Skin epidermis (tissue), 12 donors: ENCODE data around the gene BABAM2.
A peak's percentile ranks its signal among the peaks of the same experiment; 100 is the strongest.
"Not testable (repeated sequence)": the region's sequence is repeated elsewhere in the genome, so short reads cannot be mapped to it uniquely, and the experiment has no call there.

Experiments
- H3K27ac ChIP-seq, 21 experiments: fragments of 200-600 bp; sonication (generic) in 11 of 21; one replicate each; pipeline ENCODE4 v1.5.0; 2020; ENCODE audit warnings: mild to moderate bottlenecking in 3 of 21, inconsistent platforms in 2 of 21, moderate library complexity in 2 of 21
- H3K4me3 ChIP-seq, 7 experiments: fragments of 200-600 bp; sonication (generic) in 2 of 7; one replicate each; pipeline ENCODE4 v1.5.0; 2020; ENCODE audit warnings: inconsistent platforms in 2 of 7, mild to moderate bottlenecking in 2 of 7, moderate library complexity in 1 of 7

Gene BABAM2

GRCh38 chr2:28084564-28084963 lies 194.0 kb downstream of the BABAM2 start:
- Histone ChIP-seq H3K4me3 (no peak overlapping the region), H3K27ac (peak overlapping the region in 2 of 21 experiments; percentile 19 to 44)

- H3K4me3 ChIP-seq = no peak overlapping the region
- peak overlapping the region in 1 of 21 experiments; percentile 19 for H3K27ac ChIP-seq
Measured at GRCh38 chr2:28085201-28085600, 194.7 kb downstream of the BABAM2 start.

- Histone ChIP-seq H3K4me3 (no peak overlapping the region), H3K27ac (peak overlapping the region in 4 of 21 experiments; percentile 29 to 75 (median 48))
Measured at GRCh38 chr2:28086611-28087010, 196.1 kb downstream of the BABAM2 start.

- H3K4me3 ChIP-seq = no peak overlapping the region
- H3K27ac ChIP-seq = peak overlapping the region in 2 of 21 experiments; percentile 0 to 47
Measured at GRCh38 chr2:28088970-28089369, 198.4 kb downstream of the BABAM2 start.

GRCh38 chr2:28089486-28089885 lies 199.0 kb downstream of the BABAM2 start:
- H3K4me3 ChIP-seq = no peak overlapping the region
- peak overlapping the region in 2 of 21 experiments; percentile 0 to 47 for H3K27ac ChIP-seq

GRCh38 chr2:28093308-28093707 lies 202.8 kb downstream of the BABAM2 start:
- Histone ChIP-seq H3K27ac (no peak overlapping the region), H3K4me3 (no peak overlapping the region)

- Histone ChIP-seq H3K4me3 (no peak overlapping the region), H3K27ac (no peak overlapping the region)
Measured at GRCh38 chr2:28093768-28094167, 203.2 kb downstream of the BABAM2 start.

- Histone ChIP-seq H3K27ac (no peak overlapping the region), H3K4me3 (no peak overlapping the region)
Measured at GRCh38 chr2:28094739-28095138, 204.2 kb downstream of the BABAM2 start.

GRCh38 chr2:28095622-28096021 lies 205.1 kb downstream of the BABAM2 start:
- Histone ChIP-seq H3K27ac (peak overlapping the region in 1 of 21 experiments; percentile 56), H3K4me3 (no peak overlapping the region)

GRCh38 chr2:28096421-28096820 lies 205.9 kb downstream of the BABAM2 start:
- Histone ChIP-seq H3K27ac (peak overlapping the region in 5 of 21 experiments; percentile 0 to 64 (median 15)), H3K4me3 (no peak overlapping the region)

- peak overlapping the region in 3 of 21 experiments; percentile 3 to 33 (median 13) for H3K27ac ChIP-seq
Measured at GRCh38 chr2:28098501-28099225, 208.1 kb downstream of the BABAM2 start.

GRCh38 chr2:28101123-28101522 lies 210.6 kb downstream of the BABAM2 start:
- Histone ChIP-seq H3K27ac (peak overlapping the region in 15 of 21 experiments; percentile 6 to 83 (median 50)), H3K4me3 (no peak overlapping the region)

More at GRCh38 chr2:28098501-28099225, 208.1 kb downstream of the BABAM2 start:
- no peak overlapping the region for H3K4me3 ChIP-seq

GRCh38 chr2:28101892-28102291 lies 211.4 kb downstream of the BABAM2 start:
- Histone ChIP-seq H3K27ac (peak overlapping the region in 17 of 21 experiments; percentile 6 to 83 (median 50)), H3K4me3 (no peak overlapping the region)

- Histone ChIP-seq H3K27ac (peak overlapping the region in 18 of 21 experiments; percentile 8 to 85 (median 68)), H3K4me3 (no peak overlapping the region)
Measured at GRCh38 chr2:28102455-28102874, 211.9 kb downstream of the BABAM2 start.

- Histone ChIP-seq H3K27ac (peak overlapping the region in 19 of 21 experiments; percentile 20 to 85 (median 68)), H3K4me3 (no peak overlapping the region)
Measured at GRCh38 chr2:28103611-28104010, 213.1 kb downstream of the BABAM2 start.

- no peak overlapping the region for H3K4me3 ChIP-seq
- peak overlapping the region in 6 of 21 experiments; percentile 5 to 54 (median 28) for H3K27ac ChIP-seq
Measured at GRCh38 chr2:28108143-28108542, 217.6 kb downstream of the BABAM2 start.

- not testable (repeated sequence) for H3K27ac ChIP-seq, H3K4me3 ChIP-seq
Measured at GRCh38 chr2:28113771-28114170, 223.2 kb downstream of the BABAM2 start.

- H3K27ac ChIP-seq = peak overlapping the region in 1 of 21 experiments; percentile 29
- no peak overlapping the region for H3K4me3 ChIP-seq
Measured at GRCh38 chr2:28117104-28117596, 226.6 kb downstream of the BABAM2 start.

- H3K27ac ChIP-seq = no peak overlapping the region
- no peak overlapping the region for H3K4me3 ChIP-seq
Measured at GRCh38 chr2:28119631-28120030, 229.1 kb downstream of the BABAM2 start.

- peak overlapping the region in 7 of 21 experiments; percentile 17 to 74 (median 45) for H3K27ac ChIP-seq
- H3K4me3 ChIP-seq = no peak overlapping the region
Measured at GRCh38 chr2:28128281-28128950, 237.9 kb downstream of the BABAM2 start.
